ENCODE results near the gene TNS1. TPM values are rescaled to one million over a fixed set of nuclear protein-coding genes. Genes with fewer than 3 reads are reported as not detected.

TNS1 gene
- total RNA-seq, 1 experiment from 2014 or later: 4.5 TPM

DNA sequence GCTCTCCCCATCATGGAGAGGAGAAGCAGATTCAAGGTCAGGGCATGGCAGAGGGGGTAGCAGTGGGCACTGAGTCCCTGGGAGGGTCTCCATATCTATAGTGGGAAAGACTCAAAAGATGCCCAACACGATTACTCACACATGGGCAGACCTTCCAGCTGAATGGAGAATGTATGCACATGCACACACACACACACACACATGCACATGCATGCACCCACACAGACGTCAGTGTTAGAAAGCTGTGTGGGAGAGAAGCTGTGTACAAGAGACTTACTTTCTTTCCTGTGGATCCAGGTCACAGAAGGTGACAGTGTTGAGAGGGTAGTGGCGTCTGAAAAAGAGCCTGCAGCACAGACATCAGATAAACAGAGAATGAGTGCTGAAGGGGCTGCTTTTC is 194.5 kb downstream of the TNS1 start:
- CTCF ChIA-PET: interaction anchor here (1.8 kb wide), 1 partner anchor 19 kb away, joined by 6 read pairs; no protein-coding TSS in a partner anchor
- TF ChIP-seq, protein P1, sequence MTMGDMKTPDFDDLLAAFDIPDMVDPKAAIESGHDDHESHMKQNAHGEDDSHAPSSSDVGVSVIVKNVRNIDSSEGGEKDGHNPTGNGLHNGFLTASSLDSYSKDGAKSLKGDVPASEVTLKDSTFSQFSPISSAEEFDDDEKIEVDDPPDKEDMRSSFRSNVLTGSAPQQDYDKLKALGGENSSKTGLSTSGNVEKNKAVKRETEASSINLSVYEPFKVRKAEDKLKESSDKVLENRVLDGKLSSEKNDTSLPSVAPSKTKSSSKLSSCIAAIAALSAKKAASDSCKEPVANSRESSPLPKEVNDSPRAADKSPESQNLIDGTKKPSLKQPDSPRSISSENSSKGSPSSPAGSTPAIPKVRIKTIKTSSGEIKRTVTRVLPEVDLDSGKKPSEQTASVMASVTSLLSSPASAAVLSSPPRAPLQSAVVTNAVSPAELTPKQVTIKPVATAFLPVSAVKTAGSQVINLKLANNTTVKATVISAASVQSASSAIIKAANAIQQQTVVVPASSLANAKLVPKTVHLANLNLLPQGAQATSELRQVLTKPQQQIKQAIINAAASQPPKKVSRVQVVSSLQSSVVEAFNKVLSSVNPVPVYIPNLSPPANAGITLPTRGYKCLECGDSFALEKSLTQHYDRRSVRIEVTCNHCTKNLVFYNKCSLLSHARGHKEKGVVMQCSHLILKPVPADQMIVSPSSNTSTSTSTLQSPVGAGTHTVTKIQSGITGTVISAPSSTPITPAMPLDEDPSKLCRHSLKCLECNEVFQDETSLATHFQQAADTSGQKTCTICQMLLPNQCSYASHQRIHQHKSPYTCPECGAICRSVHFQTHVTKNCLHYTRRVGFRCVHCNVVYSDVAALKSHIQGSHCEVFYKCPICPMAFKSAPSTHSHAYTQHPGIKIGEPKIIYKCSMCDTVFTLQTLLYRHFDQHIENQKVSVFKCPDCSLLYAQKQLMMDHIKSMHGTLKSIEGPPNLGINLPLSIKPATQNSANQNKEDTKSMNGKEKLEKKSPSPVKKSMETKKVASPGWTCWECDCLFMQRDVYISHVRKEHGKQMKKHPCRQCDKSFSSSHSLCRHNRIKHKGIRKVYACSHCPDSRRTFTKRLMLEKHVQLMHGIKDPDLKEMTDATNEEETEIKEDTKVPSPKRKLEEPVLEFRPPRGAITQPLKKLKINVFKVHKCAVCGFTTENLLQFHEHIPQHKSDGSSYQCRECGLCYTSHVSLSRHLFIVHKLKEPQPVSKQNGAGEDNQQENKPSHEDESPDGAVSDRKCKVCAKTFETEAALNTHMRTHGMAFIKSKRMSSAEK (CRISPR knock-in tag; IDR thresholded peaks at IDR 0.05; ENCODE audit: borderline replicate concordance): no peak
- TF ChIP-seq ATF1 (CRISPR knock-in tag; IDR thresholded peaks at IDR 0.05): no peak
- TF ChIP-seq, protein P2, sequence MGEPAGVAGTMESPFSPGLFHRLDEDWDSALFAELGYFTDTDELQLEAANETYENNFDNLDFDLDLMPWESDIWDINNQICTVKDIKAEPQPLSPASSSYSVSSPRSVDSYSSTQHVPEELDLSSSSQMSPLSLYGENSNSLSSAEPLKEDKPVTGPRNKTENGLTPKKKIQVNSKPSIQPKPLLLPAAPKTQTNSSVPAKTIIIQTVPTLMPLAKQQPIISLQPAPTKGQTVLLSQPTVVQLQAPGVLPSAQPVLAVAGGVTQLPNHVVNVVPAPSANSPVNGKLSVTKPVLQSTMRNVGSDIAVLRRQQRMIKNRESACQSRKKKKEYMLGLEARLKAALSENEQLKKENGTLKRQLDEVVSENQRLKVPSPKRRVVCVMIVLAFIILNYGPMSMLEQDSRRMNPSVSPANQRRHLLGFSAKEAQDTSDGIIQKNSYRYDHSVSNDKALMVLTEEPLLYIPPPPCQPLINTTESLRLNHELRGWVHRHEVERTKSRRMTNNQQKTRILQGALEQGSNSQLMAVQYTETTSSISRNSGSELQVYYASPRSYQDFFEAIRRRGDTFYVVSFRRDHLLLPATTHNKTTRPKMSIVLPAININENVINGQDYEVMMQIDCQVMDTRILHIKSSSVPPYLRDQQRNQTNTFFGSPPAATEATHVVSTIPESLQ (CRISPR knock-in tag; IDR thresholded peaks at IDR 0.05): no peak
- TF ChIP-seq, protein P3, sequence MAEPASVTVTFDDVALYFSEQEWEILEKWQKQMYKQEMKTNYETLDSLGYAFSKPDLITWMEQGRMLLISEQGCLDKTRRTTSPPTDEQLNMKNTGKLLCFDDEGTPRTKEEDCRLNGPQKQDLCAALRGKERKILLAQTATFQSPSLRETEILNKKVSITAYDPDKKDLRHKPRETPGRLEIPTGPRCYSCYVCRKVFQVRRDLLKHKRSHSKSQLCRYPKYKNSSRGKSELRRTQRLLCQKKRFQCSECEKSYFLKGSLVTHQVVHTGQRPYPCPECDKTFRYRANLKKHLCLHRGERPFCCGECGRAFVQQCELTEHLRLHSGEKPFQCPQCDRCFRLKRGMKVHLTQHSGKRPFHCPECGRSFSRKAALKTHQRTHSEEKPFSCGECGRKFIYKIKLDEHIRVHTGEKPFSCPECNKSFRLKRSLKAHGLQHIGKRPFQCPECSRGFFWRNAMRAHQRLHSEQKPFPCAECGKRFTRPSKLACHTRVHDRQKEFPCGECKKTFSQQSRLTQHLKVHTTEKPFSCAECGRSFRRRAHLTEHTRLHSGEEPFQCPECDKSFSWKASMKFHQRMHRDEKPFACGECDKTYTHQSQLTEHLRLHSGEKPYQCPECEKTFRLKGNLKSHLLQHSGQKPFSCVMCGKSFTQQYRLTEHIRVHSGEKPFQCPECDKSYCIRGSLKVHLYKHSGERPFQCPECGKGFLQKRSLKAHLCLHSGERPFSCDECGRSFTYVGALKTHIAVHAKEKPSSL (CRISPR knock-in tag; conservative IDR thresholded peaks at IDR 0.05): no peak
- no peak for TF ChIP-seq JUN (CRISPR knock-in tag; IDR thresholded peaks at IDR 0.05)
- no peak for TF ChIP-seq SOX15 (CRISPR knock-in tag; IDR thresholded peaks at IDR 0.05)
- TF ChIP-seq, protein P4, sequence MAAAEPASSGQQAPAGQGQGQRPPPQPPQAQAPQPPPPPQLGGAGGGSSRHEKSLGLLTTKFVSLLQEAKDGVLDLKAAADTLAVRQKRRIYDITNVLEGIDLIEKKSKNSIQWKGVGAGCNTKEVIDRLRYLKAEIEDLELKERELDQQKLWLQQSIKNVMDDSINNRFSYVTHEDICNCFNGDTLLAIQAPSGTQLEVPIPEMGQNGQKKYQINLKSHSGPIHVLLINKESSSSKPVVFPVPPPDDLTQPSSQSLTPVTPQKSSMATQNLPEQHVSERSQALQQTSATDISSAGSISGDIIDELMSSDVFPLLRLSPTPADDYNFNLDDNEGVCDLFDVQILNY (CRISPR knock-in tag; IDR thresholded peaks at IDR 0.05): no peak
- Mint-ChIP-seq H3K9me3 (peaks cover 14% of the 10 kb centered on the region), H3K27ac (no peak overlapping the region), H3K4me1 (no peaks in the 10 kb centered on the region), H3K36me3 (peaks cover 8% of the 10 kb centered on the region), H3K27me3 (ENCODE audit: low read depth) (no peaks in the 10 kb centered on the region), H3K4me3 (no peak overlapping the region)
- DNase-seq (ENCODE audit: low spot score) (no peak), ATAC-seq (no peak)
- POLR2A ChIA-PET: no interaction called here

DNA sequence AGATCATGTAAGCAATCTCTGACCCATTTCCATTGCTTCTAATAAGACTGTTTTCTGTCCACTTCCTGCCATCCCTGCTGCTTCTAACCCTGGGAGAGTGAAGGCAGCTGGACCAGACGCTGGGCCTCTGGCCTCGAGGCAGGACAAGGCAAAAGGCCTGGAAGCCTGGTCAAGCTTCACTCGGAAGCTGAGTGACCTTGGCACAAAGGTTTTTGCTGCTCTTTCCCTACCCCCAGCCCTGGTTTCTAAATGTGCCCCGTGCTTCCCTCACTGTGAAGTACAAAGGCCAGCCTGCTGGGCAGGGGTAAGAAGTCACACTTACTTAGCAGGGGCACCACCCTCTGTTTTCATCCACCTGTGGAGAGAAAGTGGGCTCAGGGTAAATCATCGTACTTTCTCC is 195.0 kb downstream of the TNS1 start:
- Mint-ChIP-seq H3K36me3 (peaks cover 8% of the 10 kb centered on the region), H3K27me3 (ENCODE audit: low read depth) (no peaks in the 10 kb centered on the region), H3K4me3 (no peak overlapping the region), H3K27ac (no peak overlapping the region), H3K9me3 (peaks cover 14% of the 10 kb centered on the region), H3K4me1 (no peaks in the 10 kb centered on the region)
- CTCF ChIA-PET: interaction anchor here (1.8 kb wide), 1 partner anchor 19 kb away, joined by 6 read pairs; no protein-coding TSS in a partner anchor
- ATAC-seq (no peak), DNase-seq (ENCODE audit: low spot score) (no peak)
- POLR2A ChIA-PET: no interaction called here
- TF ChIP-seq SOX15 (CRISPR knock-in tag; IDR thresholded peaks at IDR 0.05): no peak
- TF ChIP-seq NR2C2 (CRISPR knock-in tag; IDR thresholded peaks at IDR 0.05): no peak
- no peak for TF ChIP-seq ZNF219 (CRISPR knock-in tag; IDR thresholded peaks at IDR 0.05; ENCODE audit: borderline replicate concordance)
- TF ChIP-seq NFATC4 (CRISPR knock-in tag; IDR thresholded peaks at IDR 0.05): no peak
- TF ChIP-seq NR1H2 (CRISPR knock-in tag; IDR thresholded peaks at IDR 0.05): no peak
- TF ChIP-seq, protein P5, sequence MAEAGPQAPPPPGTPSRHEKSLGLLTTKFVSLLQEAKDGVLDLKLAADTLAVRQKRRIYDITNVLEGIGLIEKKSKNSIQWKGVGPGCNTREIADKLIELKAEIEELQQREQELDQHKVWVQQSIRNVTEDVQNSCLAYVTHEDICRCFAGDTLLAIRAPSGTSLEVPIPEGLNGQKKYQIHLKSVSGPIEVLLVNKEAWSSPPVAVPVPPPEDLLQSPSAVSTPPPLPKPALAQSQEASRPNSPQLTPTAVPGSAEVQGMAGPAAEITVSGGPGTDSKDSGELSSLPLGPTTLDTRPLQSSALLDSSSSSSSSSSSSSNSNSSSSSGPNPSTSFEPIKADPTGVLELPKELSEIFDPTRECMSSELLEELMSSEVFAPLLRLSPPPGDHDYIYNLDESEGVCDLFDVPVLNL (CRISPR knock-in tag; IDR thresholded peaks at IDR 0.05; ENCODE audit: borderline replicate concordance, low read depth): no peak
- TF ChIP-seq IRF2 (CRISPR knock-in tag; IDR thresholded peaks at IDR 0.05; ENCODE audit: borderline replicate concordance, low read depth): no peak
- TF ChIP-seq, protein P6, sequence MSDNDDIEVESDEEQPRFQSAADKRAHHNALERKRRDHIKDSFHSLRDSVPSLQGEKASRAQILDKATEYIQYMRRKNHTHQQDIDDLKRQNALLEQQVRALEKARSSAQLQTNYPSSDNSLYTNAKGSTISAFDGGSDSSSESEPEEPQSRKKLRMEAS (CRISPR knock-in tag; IDR thresholded peaks at IDR 0.05): no peak
- TF ChIP-seq, protein P7, sequence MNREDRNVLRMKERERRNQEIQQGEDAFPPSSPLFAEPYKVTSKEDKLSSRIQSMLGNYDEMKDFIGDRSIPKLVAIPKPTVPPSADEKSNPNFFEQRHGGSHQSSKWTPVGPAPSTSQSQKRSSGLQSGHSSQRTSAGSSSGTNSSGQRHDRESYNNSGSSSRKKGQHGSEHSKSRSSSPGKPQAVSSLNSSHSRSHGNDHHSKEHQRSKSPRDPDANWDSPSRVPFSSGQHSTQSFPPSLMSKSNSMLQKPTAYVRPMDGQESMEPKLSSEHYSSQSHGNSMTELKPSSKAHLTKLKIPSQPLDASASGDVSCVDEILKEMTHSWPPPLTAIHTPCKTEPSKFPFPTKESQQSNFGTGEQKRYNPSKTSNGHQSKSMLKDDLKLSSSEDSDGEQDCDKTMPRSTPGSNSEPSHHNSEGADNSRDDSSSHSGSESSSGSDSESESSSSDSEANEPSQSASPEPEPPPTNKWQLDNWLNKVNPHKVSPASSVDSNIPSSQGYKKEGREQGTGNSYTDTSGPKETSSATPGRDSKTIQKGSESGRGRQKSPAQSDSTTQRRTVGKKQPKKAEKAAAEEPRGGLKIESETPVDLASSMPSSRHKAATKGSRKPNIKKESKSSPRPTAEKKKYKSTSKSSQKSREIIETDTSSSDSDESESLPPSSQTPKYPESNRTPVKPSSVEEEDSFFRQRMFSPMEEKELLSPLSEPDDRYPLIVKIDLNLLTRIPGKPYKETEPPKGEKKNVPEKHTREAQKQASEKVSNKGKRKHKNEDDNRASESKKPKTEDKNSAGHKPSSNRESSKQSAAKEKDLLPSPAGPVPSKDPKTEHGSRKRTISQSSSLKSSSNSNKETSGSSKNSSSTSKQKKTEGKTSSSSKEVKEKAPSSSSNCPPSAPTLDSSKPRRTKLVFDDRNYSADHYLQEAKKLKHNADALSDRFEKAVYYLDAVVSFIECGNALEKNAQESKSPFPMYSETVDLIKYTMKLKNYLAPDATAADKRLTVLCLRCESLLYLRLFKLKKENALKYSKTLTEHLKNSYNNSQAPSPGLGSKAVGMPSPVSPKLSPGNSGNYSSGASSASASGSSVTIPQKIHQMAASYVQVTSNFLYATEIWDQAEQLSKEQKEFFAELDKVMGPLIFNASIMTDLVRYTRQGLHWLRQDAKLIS (CRISPR knock-in tag; IDR thresholded peaks at IDR 0.05; ENCODE audit: borderline replicate concordance): no peak
- TF ChIP-seq PRRX2 (CRISPR knock-in tag; IDR thresholded peaks at IDR 0.05): no peak

Data from WTC11 (cell line).